ENCODE measurements around the gene BDKRB1. TPM values are rescaled to one million over a fixed set of nuclear protein-coding genes. Genes with fewer than 3 reads are reported as not detected.

Gene BDKRB1
- total RNA-seq, result 0.23 TPM

DNA sequence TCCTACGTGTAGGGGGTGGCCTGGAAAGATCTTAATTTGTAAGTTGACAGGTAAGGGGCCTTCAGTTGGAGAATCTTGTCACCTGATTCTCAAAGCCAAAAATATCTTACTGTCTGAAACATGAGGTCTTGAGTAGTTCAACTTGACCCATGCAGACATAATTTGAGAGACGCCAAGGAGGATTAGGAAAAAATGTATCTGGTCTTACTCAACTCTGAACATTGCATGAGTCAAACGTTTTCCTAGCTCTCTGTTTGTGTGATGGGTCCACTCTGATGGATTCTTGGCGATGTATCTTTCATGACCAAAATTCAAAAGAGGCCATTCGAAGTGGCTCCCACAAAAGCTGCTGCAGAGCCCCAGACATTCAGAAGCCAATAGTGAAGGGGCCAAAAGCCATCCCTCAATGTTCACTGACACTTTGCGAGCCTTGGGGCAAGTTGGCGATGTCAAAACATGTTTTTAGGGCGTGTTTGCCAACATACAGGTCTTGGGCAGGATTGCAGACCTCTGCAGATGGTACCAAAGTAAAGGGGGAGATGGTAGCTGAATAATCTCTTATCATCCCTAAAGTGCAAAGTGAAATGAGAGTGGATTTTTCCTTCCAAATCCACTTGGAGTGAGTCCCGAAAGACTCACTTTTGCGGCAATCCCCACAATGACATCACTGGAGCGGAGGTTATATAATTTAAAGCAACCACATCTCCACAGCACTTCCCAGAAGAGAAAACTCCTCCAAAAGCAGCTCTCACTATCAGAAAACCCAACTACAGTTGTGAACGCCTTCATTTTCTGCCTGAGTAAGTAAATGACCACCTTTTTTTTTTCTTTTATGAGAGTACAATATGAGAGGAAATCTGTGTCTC lies at the start of gene BDKRB1:
TSS of gene BDKRB1 (plus strand) at position 710 of the 866 bp plus-strand sequence. CDS start 7,473 bp downstream, outside the sequence.

Small RNAs within 50 kb of the gene (small RNA-seq; reads per million reads assigned to genes)
- gene CKS1BP1 (ENCODE audit: low replicate concordance), result not detected

Other genes with a start within 250 kb of the BDKRB1 start
- 54.0 TPM for gene C14orf132, start 216.8 kb upstream of the BDKRB1 start, total RNA-seq
- 7.8 TPM for gene BDKRB2, start 51.4 kb upstream of the BDKRB1 start, total RNA-seq
- gene ATG2B, start 107.1 kb downstream of the BDKRB1 start, total RNA-seq, result 48.8 TPM
- 18.2 TPM for gene GSKIP, start 107.3 kb downstream of the BDKRB1 start, total RNA-seq
- gene AK7, start 135.9 kb downstream of the BDKRB1 start, total RNA-seq, result 4.4 TPM
- 162 TPM for gene PAPOLA, start 246.2 kb downstream of the BDKRB1 start, total RNA-seq